ENCODE data around the gene HOXB5. TPM values are rescaled to one million over a fixed set of nuclear protein-coding genes. Genes with fewer than 3 reads are reported as not detected.

HOXB5 gene
- total RNA-seq, 2 donors from 2014 or later = 0.56 to 3.8 TPM

DNA sequence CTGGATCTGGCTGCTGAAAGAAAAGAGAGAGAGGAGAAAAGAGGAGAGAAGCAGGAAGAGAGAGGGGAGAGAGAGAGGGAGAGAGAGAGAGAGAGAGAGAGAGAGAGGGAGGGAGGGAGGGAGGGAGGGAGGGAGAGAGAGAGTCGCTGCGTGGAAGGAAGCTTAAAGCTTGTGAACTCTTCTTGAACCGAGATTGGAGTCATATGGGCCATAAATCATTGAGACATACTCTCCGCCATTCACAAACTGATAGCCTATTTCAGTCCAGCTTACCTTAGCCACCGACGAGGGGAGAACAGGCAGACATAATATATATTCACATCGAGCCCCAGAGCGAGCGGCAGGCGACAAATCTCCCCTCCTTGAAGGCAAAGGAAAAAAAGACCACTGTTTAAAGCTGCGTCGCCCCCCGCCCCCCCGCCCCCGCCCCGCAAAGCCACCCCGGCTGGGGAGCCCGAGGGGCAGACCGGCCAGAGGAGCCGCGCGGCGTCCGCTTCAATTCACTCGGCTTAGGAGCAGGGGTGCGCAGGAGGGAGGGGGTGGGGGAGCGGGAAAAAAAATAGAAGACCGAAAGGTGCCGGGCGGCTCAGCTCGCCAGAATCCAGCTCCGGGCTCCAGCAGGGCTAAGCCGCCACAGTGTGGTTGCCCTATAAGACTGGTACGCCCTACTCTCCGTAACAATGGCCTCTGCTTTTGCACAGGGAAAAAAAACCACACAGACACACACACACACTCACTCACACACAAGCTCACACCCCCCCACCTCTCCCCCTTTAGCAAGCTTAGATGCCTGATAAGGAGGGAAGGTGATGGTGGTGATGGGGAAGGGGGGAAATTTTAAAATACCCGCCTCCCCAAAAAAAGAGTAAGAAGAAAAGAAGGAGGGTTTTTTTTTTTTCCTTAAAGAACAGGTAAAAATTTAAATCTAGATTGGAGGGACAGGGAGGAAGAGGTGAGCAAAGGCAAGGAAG lies 38.0 kb downstream of the HOXB5 start:
- Histone ChIP-seq H3K9me3 (no peaks in the 10 kb centered on the region), H3K27ac (peak overlapping the region; percentile 91 to 96), H3K27me3 (replicated peaks; ENCODE audit: insufficient read depth) (no peaks in the 10 kb centered on the region), H3K4me3 (peak overlapping the region; percentile 84), H3K36me3 (peaks cover 5% of the 10 kb centered on the region), H3K4me1 (ENCODE audit: control insufficient read depth in 1 of 2, low read depth in 2 of 2) (peaks cover 45 to 77% of the 10 kb centered on the region in 2 donors)
- DNase-seq (ENCODE audit: low spot score) (no peak), ATAC-seq (ENCODE audit: insufficient number of reproducible peaks, low FRiP score, low read depth) (no peak)
- TF ChIP-seq, protein P1, sequence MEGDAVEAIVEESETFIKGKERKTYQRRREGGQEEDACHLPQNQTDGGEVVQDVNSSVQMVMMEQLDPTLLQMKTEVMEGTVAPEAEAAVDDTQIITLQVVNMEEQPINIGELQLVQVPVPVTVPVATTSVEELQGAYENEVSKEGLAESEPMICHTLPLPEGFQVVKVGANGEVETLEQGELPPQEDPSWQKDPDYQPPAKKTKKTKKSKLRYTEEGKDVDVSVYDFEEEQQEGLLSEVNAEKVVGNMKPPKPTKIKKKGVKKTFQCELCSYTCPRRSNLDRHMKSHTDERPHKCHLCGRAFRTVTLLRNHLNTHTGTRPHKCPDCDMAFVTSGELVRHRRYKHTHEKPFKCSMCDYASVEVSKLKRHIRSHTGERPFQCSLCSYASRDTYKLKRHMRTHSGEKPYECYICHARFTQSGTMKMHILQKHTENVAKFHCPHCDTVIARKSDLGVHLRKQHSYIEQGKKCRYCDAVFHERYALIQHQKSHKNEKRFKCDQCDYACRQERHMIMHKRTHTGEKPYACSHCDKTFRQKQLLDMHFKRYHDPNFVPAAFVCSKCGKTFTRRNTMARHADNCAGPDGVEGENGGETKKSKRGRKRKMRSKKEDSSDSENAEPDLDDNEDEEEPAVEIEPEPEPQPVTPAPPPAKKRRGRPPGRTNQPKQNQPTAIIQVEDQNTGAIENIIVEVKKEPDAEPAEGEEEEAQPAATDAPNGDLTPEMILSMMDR (IDR thresholded peaks at IDR 0.05) = no peak

DNA sequence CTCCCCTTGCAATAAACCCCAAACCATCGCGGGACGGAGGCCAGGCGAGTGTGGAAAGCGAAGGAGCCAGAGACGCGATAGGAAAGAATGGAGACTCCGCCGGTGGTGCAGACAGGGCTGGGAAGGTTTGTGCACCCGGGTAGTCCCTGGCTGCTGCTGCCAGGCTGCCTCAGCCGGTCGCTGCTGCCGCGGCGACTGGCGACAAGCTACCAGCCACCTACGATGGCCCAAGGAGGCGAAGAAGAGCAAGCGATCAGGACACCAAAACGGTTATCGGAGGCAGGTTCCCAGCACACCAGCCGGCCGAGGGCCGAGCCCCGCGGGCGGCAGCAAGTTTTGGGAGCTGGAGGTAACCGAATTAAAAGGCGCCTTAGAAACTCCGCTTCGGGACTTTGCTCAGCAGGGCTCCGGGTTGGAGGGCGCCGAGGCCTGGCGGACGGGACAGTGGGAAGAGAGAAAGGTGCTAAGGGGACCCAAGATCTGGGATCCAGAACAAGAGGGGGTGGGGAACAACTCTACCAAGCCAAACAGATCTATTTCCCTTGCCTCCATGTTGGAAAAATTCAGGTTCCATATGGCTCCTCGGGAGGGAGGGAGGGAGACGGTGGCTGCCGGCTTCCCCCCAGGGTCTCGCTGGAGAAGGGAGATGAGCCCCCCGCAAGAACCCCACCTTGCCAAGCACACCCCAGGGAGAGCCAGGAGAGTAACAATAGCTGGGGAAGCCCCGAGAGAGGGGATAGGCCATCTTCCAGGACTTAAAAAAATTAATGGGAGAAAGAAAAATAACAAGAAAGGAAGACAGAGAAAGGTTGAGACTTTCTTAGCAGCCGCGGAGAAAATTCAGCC lies 38.9 kb downstream of the HOXB5 start:
- no peak for ATAC-seq (ENCODE audit: insufficient number of reproducible peaks, low FRiP score, low read depth)
- DNase-seq (ENCODE audit: low spot score) = no peak
- H3K27ac ChIP-seq = peak overlapping the region; percentile 91 to 96
- H3K9me3 ChIP-seq = no peaks in the 10 kb centered on the region
- no peaks in the 10 kb centered on the region for H3K27me3 ChIP-seq (replicated peaks; ENCODE audit: insufficient read depth)
- H3K36me3 ChIP-seq = peaks cover 9% of the 10 kb centered on the region
- peaks cover 41 to 77% of the 10 kb centered on the region in 2 donors for H3K4me1 ChIP-seq (ENCODE audit: control insufficient read depth in 1 of 2, low read depth in 2 of 2)
- H3K4me3 ChIP-seq = peak overlapping the region; percentile 84
- TF ChIP-seq, protein P1 (IDR thresholded peaks at IDR 0.05) = no peak

DNA sequence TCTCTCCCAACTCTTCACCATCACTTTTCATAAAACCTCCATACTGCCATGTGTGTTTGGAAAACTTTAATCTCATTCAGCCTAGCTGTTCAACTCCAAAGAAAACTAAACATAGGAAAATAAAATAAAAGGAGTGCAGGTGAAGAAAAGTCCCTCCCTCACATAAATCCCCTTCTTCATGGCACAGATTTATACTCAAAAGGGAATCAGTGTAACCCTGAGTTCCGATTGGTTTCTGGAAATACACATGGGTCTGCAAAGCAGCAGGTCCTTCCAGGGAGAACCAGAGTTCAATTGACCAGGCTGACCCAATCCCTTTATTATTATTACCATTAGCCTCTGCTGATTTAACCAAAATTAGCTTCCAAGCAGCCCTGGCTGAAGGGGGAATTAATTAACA lies 39.8 kb downstream of the HOXB5 start:
- ATAC-seq (ENCODE audit: insufficient number of reproducible peaks, low FRiP score, low read depth) (no peak), DNase-seq (ENCODE audit: low spot score) (no peak)
- TF ChIP-seq, protein P1 (IDR thresholded peaks at IDR 0.05) = no peak
- Histone ChIP-seq H3K27ac (peak overlapping the region; percentile 91 to 96), H3K9me3 (no peaks in the 10 kb centered on the region), H3K4me1 (ENCODE audit: control insufficient read depth in 1 of 2, low read depth in 2 of 2) (peaks cover 43 to 72% of the 10 kb centered on the region in 2 donors), H3K4me3 (peak overlapping the region; percentile 84), H3K27me3 (replicated peaks; ENCODE audit: insufficient read depth) (no peaks in the 10 kb centered on the region), H3K36me3 (peaks cover 9% of the 10 kb centered on the region)

DNA sequence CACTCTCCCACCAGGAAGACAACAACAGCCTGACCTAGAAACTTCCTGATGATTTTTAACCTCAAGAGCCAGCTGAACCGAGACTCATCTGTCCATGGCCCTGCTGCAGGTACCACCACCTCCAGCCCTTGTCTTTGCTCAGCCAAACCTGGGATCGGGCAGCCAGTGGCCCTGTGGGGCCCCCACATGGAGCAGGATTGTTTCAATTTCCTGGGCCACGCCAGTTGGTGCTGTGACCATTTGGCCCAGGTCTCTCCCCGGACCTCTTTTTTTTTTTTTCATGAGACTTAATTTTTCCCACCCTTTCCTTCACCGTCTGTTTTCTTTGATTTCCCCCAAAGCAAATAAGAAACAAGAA lies 40.4 kb downstream of the HOXB5 start:
- peak overlapping the region; percentile 91 to 96 for H3K27ac ChIP-seq
- TF ChIP-seq, protein P1 (IDR thresholded peaks at IDR 0.05) = no peak
- DNase-seq (ENCODE audit: low spot score) (no peak), ATAC-seq (ENCODE audit: insufficient number of reproducible peaks, low FRiP score, low read depth) (no peak)
- no peaks in the 10 kb centered on the region for H3K9me3 ChIP-seq
- peak overlapping the region; percentile 84 for H3K4me3 ChIP-seq
- no peaks in the 10 kb centered on the region for H3K27me3 ChIP-seq (replicated peaks; ENCODE audit: insufficient read depth)
- peaks cover 9% of the 10 kb centered on the region for H3K36me3 ChIP-seq
- H3K4me1 ChIP-seq (ENCODE audit: control insufficient read depth in 1 of 2, low read depth in 2 of 2) = peaks cover 45 to 72% of the 10 kb centered on the region in 2 donors
